ENCODE data around the gene DYNC1H1.

GRCh38 chr14:102103062-102103695 lies 138.8 kb downstream of the DYNC1H1 start:
- TF ChIP-seq EZH2phosphoT487 (IDR thresholded peaks at IDR 0.05; ENCODE audit: borderline replicate concordance) (no peak), CEBPB (IDR thresholded peaks at IDR 0.05; ENCODE audit: low read depth) (no peak), ELF1 (IDR thresholded peaks at IDR 0.05; ENCODE audit: borderline replicate concordance, low read depth) (no peak), YY1 (IDR thresholded peaks at IDR 0.05; ENCODE audit: extremely low read depth, insufficient replicate concordance, low read depth, low read length) (no peak), ZNF274 (IDR thresholded peaks at IDR 0.05; ENCODE audit: low read depth, low read length) (no peak), SP1 (IDR thresholded peaks at IDR 0.05; ENCODE audit: low read depth) (no peak), POLR2A (IDR thresholded peaks at IDR 0.05; ENCODE audit: borderline replicate concordance, extremely low read depth, insufficient read depth, insufficient read length) (no peak), EZH2 (IDR thresholded peaks at IDR 0.05) (no peak)
- TF ChIP-seq, protein P1, sequence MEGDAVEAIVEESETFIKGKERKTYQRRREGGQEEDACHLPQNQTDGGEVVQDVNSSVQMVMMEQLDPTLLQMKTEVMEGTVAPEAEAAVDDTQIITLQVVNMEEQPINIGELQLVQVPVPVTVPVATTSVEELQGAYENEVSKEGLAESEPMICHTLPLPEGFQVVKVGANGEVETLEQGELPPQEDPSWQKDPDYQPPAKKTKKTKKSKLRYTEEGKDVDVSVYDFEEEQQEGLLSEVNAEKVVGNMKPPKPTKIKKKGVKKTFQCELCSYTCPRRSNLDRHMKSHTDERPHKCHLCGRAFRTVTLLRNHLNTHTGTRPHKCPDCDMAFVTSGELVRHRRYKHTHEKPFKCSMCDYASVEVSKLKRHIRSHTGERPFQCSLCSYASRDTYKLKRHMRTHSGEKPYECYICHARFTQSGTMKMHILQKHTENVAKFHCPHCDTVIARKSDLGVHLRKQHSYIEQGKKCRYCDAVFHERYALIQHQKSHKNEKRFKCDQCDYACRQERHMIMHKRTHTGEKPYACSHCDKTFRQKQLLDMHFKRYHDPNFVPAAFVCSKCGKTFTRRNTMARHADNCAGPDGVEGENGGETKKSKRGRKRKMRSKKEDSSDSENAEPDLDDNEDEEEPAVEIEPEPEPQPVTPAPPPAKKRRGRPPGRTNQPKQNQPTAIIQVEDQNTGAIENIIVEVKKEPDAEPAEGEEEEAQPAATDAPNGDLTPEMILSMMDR (IDR thresholded peaks at IDR 0.05 in 2 of 3, conservative IDR thresholded peaks at IDR 0.05 in 1 of 3; ENCODE audit: borderline replicate concordance in 1 of 3, insufficient read depth in 1 of 3, low read depth in 2 of 3, low read length in 2 of 3): no peak

All from HCT116 (cell line).